B cell (primary cell): ENCODE results near the gene NTRK2. TPM values are rescaled to one million over a fixed set of nuclear protein-coding genes. Genes with fewer than 3 reads are reported as not detected.

Source experiments
- ATAC-seq: fragments of 200-7000 bp; cut with Tn5 transposase; one replicate; pipeline ENCODE4 v1.10.0; 2021; ENCODE audit warnings: low read depth, mild to moderate bottlenecking, moderate number of reproducible peaks, moderate library complexity
- CTCF ChIA-PET: fragments of 350-600 bp; sonication (Branson Sonifier 250); formaldehyde crosslinking; loops from one replicate; lab custom pipeline; 2021; ENCODE audit warnings: antibody characterized with exemption, inconsistent platforms; lab: Charles Lee
- POLR2A ChIA-PET: fragments of 350-600 bp; sonication (Branson Sonifier 250); formaldehyde crosslinking; loops from one replicate; lab custom pipeline; 2021; ENCODE audit warnings: antibody characterized with exemption; lab: Charles Lee
- DNase-seq: peaks from one replicate; pipeline ENCODE4 v3.0.0; 2013
- H2AFZ ChIP-seq: 2 replicates; pipeline ENCODE4 v1.6.1; 2012; ENCODE audit warnings: mild to moderate bottlenecking, low read depth, low read length; ENCODE audit not compliant: insufficient read depth, poor library complexity, severe bottlenecking
- H3K27ac ChIP-seq, 2 donors: 1 replicate in 1 of 2; 2 replicates in 1 of 2; pipeline ENCODE4 v1.5.1; 2012 to 2013; ENCODE audit warnings: low read length in 2 of 2, mild to moderate bottlenecking in 2 of 2, moderate library complexity in 1 of 2
- H3K27me3 ChIP-seq, 4 experiments: fragments of 200-600 bp in 1 of 4; sonication (generic) in 1 of 4; replicated peaks in 1 of 4; 1 replicate in 2 of 4; 2 replicates in 2 of 4; pipeline versions ENCODE4 v1.6.1 to v1.7.0; 2013 to 2016; ENCODE audit warnings: low read length in 3 of 4, mild to moderate bottlenecking in 2 of 4, mixed read lengths in 1 of 4, moderate library complexity in 1 of 4; ENCODE audit not compliant: insufficient read depth in 4 of 4, control insufficient read depth in 3 of 4; ENCODE audit errors: control extremely low read depth in 1 of 4
- H3K36me3 ChIP-seq, 2 experiments: replicated peaks in 1 of 2; 1 replicate in 1 of 2; 2 replicates in 1 of 2; pipeline versions ENCODE4 v1.6.1 to v1.7.1; 2013; ENCODE audit warnings: low read length in 1 of 2; ENCODE audit not compliant: insufficient read depth in 2 of 2, control insufficient read depth in 1 of 2; ENCODE audit errors: control extremely low read depth in 1 of 2, extremely low read depth in 1 of 2
- H3K4me1 ChIP-seq, 2 donors: fragments of 200-600 bp in 1 of 2; sonication (generic) in 1 of 2; 1 replicate in 1 of 2; 2 replicates in 1 of 2; pipeline versions ENCODE4 v1.5.1 to v1.6.1; 2013 to 2017; ENCODE audit warnings: low read length in 2 of 2; ENCODE audit not compliant: control insufficient read depth in 2 of 2, insufficient read depth in 2 of 2
- H3K4me2 ChIP-seq: replicated peaks from 2 replicates; pipeline ENCODE3; 2012; ENCODE audit warnings: mild to moderate bottlenecking, low read depth, low read length; ENCODE audit not compliant: poor library complexity, severe bottlenecking
- H3K4me3 ChIP-seq, 5 experiments: fragments of 200-600 bp in 1 of 5; sonication (generic) in 1 of 5; 1 replicate in 3 of 5; 2 replicates in 2 of 5; pipeline versions ENCODE4 v1.5.1 to v1.7.0; 2011 to 2016; ENCODE audit warnings: low read length in 4 of 5, mild to moderate bottlenecking in 4 of 5, low read depth in 2 of 5, control low read depth in 1 of 5, moderate library complexity in 1 of 5; ENCODE audit not compliant: insufficient read depth in 1 of 5; ENCODE audit errors: control extremely low read depth in 1 of 5, extremely low read depth in 1 of 5
- H3K79me2 ChIP-seq: fragments of 200-600 bp; sonication (generic); one replicate; pipeline ENCODE4 v1.6.0; 2016; ENCODE audit warnings: low read length; ENCODE audit not compliant: control insufficient read depth, insufficient read depth
- H3K9ac ChIP-seq: fragments of 200-600 bp; sonication (generic); 2 replicates; pipeline ENCODE4 v1.6.1; 2017; ENCODE audit warnings: mild to moderate bottlenecking, low read length, moderate library complexity
- H3K9me3 ChIP-seq, 3 donors: one replicate each; pipeline versions ENCODE4 v1.6.1 to v1.7.1; 2013; ENCODE audit warnings: low read length in 2 of 3; ENCODE audit not compliant: control insufficient read depth in 2 of 3, insufficient read depth in 1 of 3; ENCODE audit errors: control extremely low read depth in 1 of 3
- H4K20me1 ChIP-seq: 2 replicates; pipeline ENCODE4 v1.6.0; 2012; ENCODE audit warnings: mild to moderate bottlenecking, low read length; ENCODE audit not compliant: insufficient read depth, control insufficient read depth, poor library complexity, severe bottlenecking
- H3K27ac Mint-ChIP-seq: one replicate; pipeline ENCODE4 v1.8.0; 2021; ENCODE audit warnings: mixed read lengths
- H3K27me3 Mint-ChIP-seq: one replicate; pipeline ENCODE4 v1.8.0; 2021; ENCODE audit warnings: mixed read lengths
- H3K4me1 Mint-ChIP-seq: one replicate; pipeline ENCODE4 v1.8.0; 2021; ENCODE audit warnings: mixed read lengths
- H3K4me3 Mint-ChIP-seq: one replicate; pipeline ENCODE4 v1.8.0; 2021; ENCODE audit warnings: mixed read lengths
- H3K9me3 Mint-ChIP-seq: one replicate; pipeline ENCODE4 v1.8.0; 2022; ENCODE audit warnings: mixed read lengths; ENCODE audit not compliant: insufficient read depth
- EZH2 ChIP-seq: IDR thresholded peaks from 2 replicates; pipeline ENCODE4 v1.6.1; 2012; ENCODE audit warnings: borderline replicate concordance, low read depth, mild to moderate bottlenecking, moderate library complexity, low read length; ENCODE audit not compliant: insufficient read depth, poor library complexity, severe bottlenecking
- WGBS: methylation state at CpG from one replicate; pipeline ENCODE4 v1.1.5; 2013; ENCODE audit warnings: missing lambda C conversion rate; ENCODE audit not compliant: insufficient coverage; 5-methylcytosine and 5-hydroxymethylcytosine counted together
- intact Hi-C: fragments of 100-400 bp; cut with micrococcal nuclease; formaldehyde crosslinking; loops from one replicate; pipeline ENCODE4 v1.10.0; 2022
- polyA plus RNA-seq: library from polyadenylated mRNA; depleted of rRNA; stranded (reverse); fragments of >200 nt; gene quantifications from 2 replicates; pipeline ENCODE4 v1.2.3, GENCODE V29; 2012
- total RNA-seq, 2 donors: library from RNA; stranded (reverse); fragments of 120-200 nt in 1 of 2; gene quantifications; 1 replicate in 1 of 2; 2 replicates in 1 of 2; pipeline versions ENCODE4 v1.2.3 to v1.2.4, GENCODE V29; 2013 to 2022
- TF ChIP-seq, protein P1 (sequence below): fragments of 200-600 bp; IDR thresholded peaks from one replicate; pipeline ENCODE4 v1.8.0; 2022; ENCODE audit warnings: antibody characterized with exemption, mild to moderate bottlenecking

NTRK2 gene
- total and polyA plus RNA-seq, 2 donors (not counting 1 experiment from before 2014, with no cell fraction given) = 0.03 to 0.10 TPM

GRCh38 chr9:84991514-84991870 is 322.0 kb downstream of the NTRK2 start:
- no peaks in the 10 kb centered on the region for H4K20me1 ChIP-seq
- CTCF ChIA-PET = no interaction called here
- H3K4me1 ChIP-seq = no peaks in the 10 kb centered on the region
- H3K79me2 ChIP-seq = no peaks in the 10 kb centered on the region
- no peak for TF ChIP-seq EZH2
- TF ChIP-seq, protein P1, sequence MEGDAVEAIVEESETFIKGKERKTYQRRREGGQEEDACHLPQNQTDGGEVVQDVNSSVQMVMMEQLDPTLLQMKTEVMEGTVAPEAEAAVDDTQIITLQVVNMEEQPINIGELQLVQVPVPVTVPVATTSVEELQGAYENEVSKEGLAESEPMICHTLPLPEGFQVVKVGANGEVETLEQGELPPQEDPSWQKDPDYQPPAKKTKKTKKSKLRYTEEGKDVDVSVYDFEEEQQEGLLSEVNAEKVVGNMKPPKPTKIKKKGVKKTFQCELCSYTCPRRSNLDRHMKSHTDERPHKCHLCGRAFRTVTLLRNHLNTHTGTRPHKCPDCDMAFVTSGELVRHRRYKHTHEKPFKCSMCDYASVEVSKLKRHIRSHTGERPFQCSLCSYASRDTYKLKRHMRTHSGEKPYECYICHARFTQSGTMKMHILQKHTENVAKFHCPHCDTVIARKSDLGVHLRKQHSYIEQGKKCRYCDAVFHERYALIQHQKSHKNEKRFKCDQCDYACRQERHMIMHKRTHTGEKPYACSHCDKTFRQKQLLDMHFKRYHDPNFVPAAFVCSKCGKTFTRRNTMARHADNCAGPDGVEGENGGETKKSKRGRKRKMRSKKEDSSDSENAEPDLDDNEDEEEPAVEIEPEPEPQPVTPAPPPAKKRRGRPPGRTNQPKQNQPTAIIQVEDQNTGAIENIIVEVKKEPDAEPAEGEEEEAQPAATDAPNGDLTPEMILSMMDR = no peak
- H3K27ac Mint-ChIP-seq = no peak overlapping the region
- no peak overlapping the region for H3K4me3 Mint-ChIP-seq
- H3K9ac ChIP-seq = no peak overlapping the region
- ATAC-seq = no peak
- no peak overlapping the region for H2AFZ ChIP-seq
- no peaks in the 10 kb centered on the region for H3K27me3 Mint-ChIP-seq
- no peaks in the 10 kb centered on the region for H3K27me3 ChIP-seq
- no peak overlapping the region for H3K4me3 ChIP-seq
- H3K9me3 Mint-ChIP-seq = no peaks in the 10 kb centered on the region
- no peak for DNase-seq
- WGBS = 83% methylated on average over 7 of the region's 7 CpGs
- H3K9me3 ChIP-seq = no peaks in the 10 kb centered on the region
- no peaks in the 10 kb centered on the region for H3K4me1 Mint-ChIP-seq
- H3K36me3 ChIP-seq = no peaks in the 10 kb centered on the region
- H3K4me2 ChIP-seq = no peak overlapping the region
- no peak overlapping the region for H3K27ac ChIP-seq
- intact Hi-C loops = no loop called here
- POLR2A ChIA-PET = no interaction called here

- no peak for TF ChIP-seq EZH2
- no peak overlapping the region for H3K4me3 ChIP-seq
- H3K9ac ChIP-seq = no peak overlapping the region
- H3K27me3 ChIP-seq = no peaks in the 10 kb centered on the region
- Mint-ChIP-seq H3K27me3 (no peaks in the 10 kb centered on the region), H3K27ac (no peak overlapping the region), H3K9me3 (no peaks in the 10 kb centered on the region), H3K4me1 (no peaks in the 10 kb centered on the region), H3K4me3 (no peak overlapping the region)
- H4K20me1 ChIP-seq = no peaks in the 10 kb centered on the region
- H3K4me1 ChIP-seq = no peaks in the 10 kb centered on the region
- WGBS = 88% methylated on average over 2 of the region's 3 CpGs
- peaks cover 0 to 3% (median 0%) of the 10 kb centered on the region in 3 donors for H3K9me3 ChIP-seq
- no peaks in the 10 kb centered on the region for H3K36me3 ChIP-seq
- no peak overlapping the region for H3K4me2 ChIP-seq
- ChIA-PET POLR2A (no interaction called here), CTCF (no interaction called here)
- ATAC-seq (no peak), DNase-seq (no peak)
- H3K79me2 ChIP-seq = no peaks in the 10 kb centered on the region
- no peak overlapping the region for H2AFZ ChIP-seq
- H3K27ac ChIP-seq = no peak overlapping the region
- intact Hi-C loops = no loop called here
These were observed 322.9 kb downstream of the NTRK2 start for GRCh38 chr9:84992381-84992780.
